ENCODE results near the gene TBCC.
A peak's percentile ranks its signal among the peaks of the same experiment; 100 is the strongest.

The TBCC gene

GRCh38 chr6:42774201-42774600, 28.3 kb upstream of the TBCC start:
- no peaks in the 10 kb centered on the region for H3K9me3 ChIP-seq (ENCODE audit: control extremely low read depth in 1 of 5, control insufficient read depth in 4 of 5, insufficient read depth in 2 of 5, low read depth in 1 of 5, low read length in 4 of 5)
- peaks cover 0 to 2% (median 0%) of the 10 kb centered on the region in 4 experiments for H3K36me3 ChIP-seq (ENCODE audit: control insufficient read depth in 4 of 4, insufficient read depth in 4 of 4, low read length in 3 of 4)
- H3K27me3 ChIP-seq (replicated peaks in 2 of 5; ENCODE audit: control insufficient read depth in 4 of 5, insufficient read depth in 5 of 5, low read length in 4 of 5): no peaks in the 10 kb centered on the region
- peak overlapping the region in 1 of 7 experiments; percentile 24 for H3K4me3 ChIP-seq (ENCODE audit: control insufficient read depth in 1 of 7, extremely low read depth in 1 of 7, insufficient read depth in 4 of 7, low read depth in 2 of 7, low read length in 6 of 7)
- ChIA-PET CTCF (interaction anchor here (1.1 to 4.9 kb wide), 4 partner anchors 9 to 48 kb away, joined by 5 to 20 read pairs (median 7); partner anchors contain the start of gene TBCC), POLR2A (no interaction called here)
- H3K4me1 ChIP-seq (ENCODE audit: control extremely low read depth in 1 of 4, control insufficient read depth in 4 of 4, insufficient read depth in 4 of 4, low read length in 3 of 4): peaks cover 19 to 57% (median 37%) of the 10 kb centered on the region in 4 experiments
- 83% methylated on average over 1 of the region's 4 CpGs for WGBS (ENCODE audit: insufficient coverage)
- H3K27ac ChIP-seq (ENCODE audit: insufficient read depth in 1 of 2, low read depth in 1 of 2, low read length in 2 of 2, poor library complexity in 1 of 2, severe bottlenecking in 2 of 2): peak overlapping the region; percentile 61 to 81
- DNase-seq: no peak

GRCh38 chr6:42771741-42772100, 25.8 kb upstream of the TBCC start:
- ChIA-PET CTCF (interaction anchor here (1.0 to 4.9 kb wide), 7 partner anchors 8 to 541 kb away, joined by 3 to 20 read pairs (median 5); no protein-coding TSS in a partner anchor), POLR2A (interaction anchor here (0.7 to 3.6 kb wide), 6 partner anchors 9 to 44 kb away, joined by 4 to 52 read pairs (median 4); partner anchors contain the start of genes BICRAL and TBCC)
- Histone ChIP-seq H3K9me3 (ENCODE audit: control extremely low read depth in 1 of 5, control insufficient read depth in 4 of 5, insufficient read depth in 2 of 5, low read depth in 1 of 5, low read length in 4 of 5) (no peaks in the 10 kb centered on the region), H3K4me1 (ENCODE audit: control extremely low read depth in 1 of 4, control insufficient read depth in 4 of 4, insufficient read depth in 4 of 4, low read length in 3 of 4) (peaks cover 19 to 42% (median 32%) of the 10 kb centered on the region in 4 experiments), H3K27ac (ENCODE audit: insufficient read depth in 1 of 2, low read depth in 1 of 2, low read length in 2 of 2, poor library complexity in 1 of 2, severe bottlenecking in 2 of 2) (peak overlapping the region; percentile 85 to 92), H3K36me3 (ENCODE audit: control insufficient read depth in 4 of 4, insufficient read depth in 4 of 4, low read length in 3 of 4) (peaks cover 0 to 2% (median 0%) of the 10 kb centered on the region in 4 experiments), H3K27me3 (replicated peaks in 2 of 5; ENCODE audit: control insufficient read depth in 4 of 5, insufficient read depth in 5 of 5, low read length in 4 of 5) (no peaks in the 10 kb centered on the region), H3K4me3 (ENCODE audit: control insufficient read depth in 1 of 7, extremely low read depth in 1 of 7, insufficient read depth in 4 of 7, low read depth in 2 of 7, low read length in 6 of 7) (peak overlapping the region in 5 of 7 experiments; percentile 40 to 74 (median 57))
- WGBS (ENCODE audit: insufficient coverage): 0% methylated on average over 1 of the region's 3 CpGs
- no peak for DNase-seq

GRCh38 chr6:42769836-42770235, 23.9 kb upstream of the TBCC start:
- H3K27ac ChIP-seq (ENCODE audit: insufficient read depth in 1 of 2, low read depth in 1 of 2, low read length in 2 of 2, poor library complexity in 1 of 2, severe bottlenecking in 2 of 2): no peak overlapping the region
- CTCF ChIA-PET: interaction anchor here (0.6 to 4.9 kb wide), 10 partner anchors 10 to 131 kb away, joined by 3 to 20 read pairs (median 7); partner anchors contain the start of gene BICRAL
- 93% methylated on average over 2 of the region's 2 CpGs for WGBS (ENCODE audit: insufficient coverage)

GRCh38 chr6:42769051-42769450, 23.1 kb upstream of the TBCC start:
- ChIA-PET CTCF (interaction anchor here (1.8 to 2.7 kb wide), 4 partner anchors 10 to 27 kb away, joined by 7 to 13 read pairs (median 8); partner anchors contain the start of gene BICRAL), POLR2A (interaction anchor here (3.5 to 3.6 kb wide), 2 partner anchors 14 to 22 kb away, joined by 34 to 52 read pairs; partner anchors contain the start of genes BICRAL and TBCC)
- H3K27me3 ChIP-seq (replicated peaks in 2 of 5; ENCODE audit: control insufficient read depth in 4 of 5, insufficient read depth in 5 of 5, low read length in 4 of 5): no peaks in the 10 kb centered on the region
- peaks cover 13 to 25% (median 18%) of the 10 kb centered on the region in 4 experiments for H3K4me1 ChIP-seq (ENCODE audit: control extremely low read depth in 1 of 4, control insufficient read depth in 4 of 4, insufficient read depth in 4 of 4, low read length in 3 of 4)
- 90% methylated on average over 3 of the region's 4 CpGs for WGBS (ENCODE audit: insufficient coverage)
- H3K36me3 ChIP-seq (ENCODE audit: control insufficient read depth in 4 of 4, insufficient read depth in 4 of 4, low read length in 3 of 4): peaks cover 0 to 2% (median 0%) of the 10 kb centered on the region in 4 experiments
- H3K4me3 ChIP-seq (ENCODE audit: control insufficient read depth in 1 of 7, extremely low read depth in 1 of 7, insufficient read depth in 4 of 7, low read depth in 2 of 7, low read length in 6 of 7): no peak overlapping the region
- H3K9me3 ChIP-seq (ENCODE audit: control extremely low read depth in 1 of 5, control insufficient read depth in 4 of 5, insufficient read depth in 2 of 5, low read depth in 1 of 5, low read length in 4 of 5): no peaks in the 10 kb centered on the region
- no peak overlapping the region for H3K27ac ChIP-seq (ENCODE audit: insufficient read depth in 1 of 2, low read depth in 1 of 2, low read length in 2 of 2, poor library complexity in 1 of 2, severe bottlenecking in 2 of 2)
- DNase-seq: no peak

More at GRCh38 chr6:42769836-42770235, 23.9 kb upstream of the TBCC start:
- no peaks in the 10 kb centered on the region for H3K9me3 ChIP-seq (ENCODE audit: control extremely low read depth in 1 of 5, control insufficient read depth in 4 of 5, insufficient read depth in 2 of 5, low read depth in 1 of 5, low read length in 4 of 5)
- peaks cover 16 to 32% (median 24%) of the 10 kb centered on the region in 4 experiments for H3K4me1 ChIP-seq (ENCODE audit: control extremely low read depth in 1 of 4, control insufficient read depth in 4 of 4, insufficient read depth in 4 of 4, low read length in 3 of 4)
- no peak overlapping the region for H3K4me3 ChIP-seq (ENCODE audit: control insufficient read depth in 1 of 7, extremely low read depth in 1 of 7, insufficient read depth in 4 of 7, low read depth in 2 of 7, low read length in 6 of 7)
- no peaks in the 10 kb centered on the region for H3K27me3 ChIP-seq (replicated peaks in 2 of 5; ENCODE audit: control insufficient read depth in 4 of 5, insufficient read depth in 5 of 5, low read length in 4 of 5)
- H3K36me3 ChIP-seq (ENCODE audit: control insufficient read depth in 4 of 4, insufficient read depth in 4 of 4, low read length in 3 of 4): peaks cover 0 to 2% (median 0%) of the 10 kb centered on the region in 4 experiments
- DNase-seq: peak in 1 of 3 donors; percentile 34
- POLR2A ChIA-PET: interaction anchor here (3.5 to 3.6 kb wide), 2 partner anchors 13 to 23 kb away, joined by 34 to 52 read pairs; partner anchors contain the start of genes BICRAL and TBCC

- DNase-seq: no peak
- whole genome bisulfite sequencing (ENCODE audit: insufficient coverage): 91% methylated on average over 4 of the region's 5 CpGs
- Histone ChIP-seq H3K9me3 (ENCODE audit: control extremely low read depth in 1 of 5, control insufficient read depth in 4 of 5, insufficient read depth in 2 of 5, low read depth in 1 of 5, low read length in 4 of 5) (no peaks in the 10 kb centered on the region), H3K4me1 (ENCODE audit: control extremely low read depth in 1 of 4, control insufficient read depth in 4 of 4, insufficient read depth in 4 of 4, low read length in 3 of 4) (peaks cover 0 to 12% (median 6%) of the 10 kb centered on the region in 4 experiments), H3K27me3 (replicated peaks in 2 of 5; ENCODE audit: control insufficient read depth in 4 of 5, insufficient read depth in 5 of 5, low read length in 4 of 5) (no peaks in the 10 kb centered on the region), H3K27ac (ENCODE audit: insufficient read depth in 1 of 2, low read depth in 1 of 2, low read length in 2 of 2, poor library complexity in 1 of 2, severe bottlenecking in 2 of 2) (no peak overlapping the region), H3K4me3 (ENCODE audit: control insufficient read depth in 1 of 7, extremely low read depth in 1 of 7, insufficient read depth in 4 of 7, low read depth in 2 of 7, low read length in 6 of 7) (no peak overlapping the region), H3K36me3 (ENCODE audit: control insufficient read depth in 4 of 4, insufficient read depth in 4 of 4, low read length in 3 of 4) (peaks cover 0 to 2% (median 0%) of the 10 kb centered on the region in 4 experiments)
- ChIA-PET POLR2A (no interaction called here), CTCF (interaction anchor here (0.6 to 1.3 kb wide), 2 partner anchors 13 to 376 kb away, joined by 3 read pairs; no protein-coding TSS in a partner anchor)
These were observed 20.3 kb upstream of the TBCC start for GRCh38 chr6:42766163-42766670.

- H3K36me3 ChIP-seq (ENCODE audit: control insufficient read depth in 4 of 4, insufficient read depth in 4 of 4, low read length in 3 of 4): peaks cover 0 to 2% (median under 1%) of the 10 kb centered on the region in 4 experiments
- peaks cover 0 to 4% (median 0%) of the 10 kb centered on the region in 4 experiments for H3K4me1 ChIP-seq (ENCODE audit: control extremely low read depth in 1 of 4, control insufficient read depth in 4 of 4, insufficient read depth in 4 of 4, low read length in 3 of 4)
- H3K27me3 ChIP-seq (replicated peaks in 2 of 5; ENCODE audit: control insufficient read depth in 4 of 5, insufficient read depth in 5 of 5, low read length in 4 of 5): no peaks in the 10 kb centered on the region
- DNase-seq: no peak
- no peak overlapping the region for H3K27ac ChIP-seq (ENCODE audit: insufficient read depth in 1 of 2, low read depth in 1 of 2, low read length in 2 of 2, poor library complexity in 1 of 2, severe bottlenecking in 2 of 2)
- H3K4me3 ChIP-seq (ENCODE audit: control insufficient read depth in 1 of 7, extremely low read depth in 1 of 7, insufficient read depth in 4 of 7, low read depth in 2 of 7, low read length in 6 of 7): no peak overlapping the region
- no peaks in the 10 kb centered on the region for H3K9me3 ChIP-seq (ENCODE audit: control extremely low read depth in 1 of 5, control insufficient read depth in 4 of 5, insufficient read depth in 2 of 5, low read depth in 1 of 5, low read length in 4 of 5)
- WGBS (ENCODE audit: insufficient coverage): 98% methylated on average over 8 of the region's 9 CpGs
- ChIA-PET CTCF (interaction anchor here (0.6 to 1.3 kb wide), 2 partner anchors 12 to 25 kb away, joined by 3 read pairs; no protein-coding TSS in a partner anchor), POLR2A (interaction anchor here (0.6 kb wide), 2 partner anchors 77 to 120 kb away, joined by 3 read pairs; no protein-coding TSS in a partner anchor)
These were observed 19.2 kb upstream of the TBCC start for GRCh38 chr6:42764911-42765648.

Measured in common myeloid progenitor, CD34-positive (primary cell).